Measurements from ENCODE around the gene SLC12A7.

DNA sequence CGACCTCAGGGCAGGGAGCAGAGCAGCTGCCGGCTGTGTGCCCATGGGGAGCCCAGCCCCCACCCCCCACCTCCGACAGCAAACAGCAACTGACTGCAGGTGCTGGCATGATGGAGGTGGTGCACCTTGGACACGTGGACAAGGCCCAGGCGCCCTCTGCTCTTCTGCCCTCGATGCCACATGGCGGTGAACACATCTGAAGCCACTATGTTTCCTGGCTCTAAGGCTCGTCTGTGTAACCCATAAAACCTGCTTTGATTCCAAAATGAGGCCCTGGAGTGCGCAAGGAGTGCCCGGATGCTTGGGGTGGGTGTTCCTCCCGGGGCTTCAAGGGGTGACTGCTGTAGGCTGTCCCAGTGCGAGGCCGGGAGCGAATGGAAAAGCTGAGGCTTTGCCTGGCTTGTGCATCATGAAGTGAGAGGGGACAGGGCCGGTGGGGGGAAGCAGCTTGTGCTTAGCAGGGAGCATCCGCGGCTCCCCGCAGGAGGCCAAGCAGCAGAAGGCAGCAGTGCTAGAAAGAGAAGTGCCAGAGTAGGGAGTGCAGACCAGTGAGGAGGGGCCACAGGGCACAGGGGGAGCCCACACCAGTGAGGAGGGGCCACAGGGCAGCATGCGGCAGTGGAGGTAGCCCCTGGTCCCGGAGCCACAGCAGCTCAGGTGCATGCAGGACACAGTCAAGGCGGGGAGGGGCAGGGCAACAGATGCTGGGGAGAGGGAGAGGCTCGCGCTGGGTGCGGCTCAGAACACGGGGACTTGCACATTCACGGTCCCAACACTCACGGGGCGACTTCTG, 73.2 kb downstream of the SLC12A7 start:
- TF ChIP-seq, protein P1, sequence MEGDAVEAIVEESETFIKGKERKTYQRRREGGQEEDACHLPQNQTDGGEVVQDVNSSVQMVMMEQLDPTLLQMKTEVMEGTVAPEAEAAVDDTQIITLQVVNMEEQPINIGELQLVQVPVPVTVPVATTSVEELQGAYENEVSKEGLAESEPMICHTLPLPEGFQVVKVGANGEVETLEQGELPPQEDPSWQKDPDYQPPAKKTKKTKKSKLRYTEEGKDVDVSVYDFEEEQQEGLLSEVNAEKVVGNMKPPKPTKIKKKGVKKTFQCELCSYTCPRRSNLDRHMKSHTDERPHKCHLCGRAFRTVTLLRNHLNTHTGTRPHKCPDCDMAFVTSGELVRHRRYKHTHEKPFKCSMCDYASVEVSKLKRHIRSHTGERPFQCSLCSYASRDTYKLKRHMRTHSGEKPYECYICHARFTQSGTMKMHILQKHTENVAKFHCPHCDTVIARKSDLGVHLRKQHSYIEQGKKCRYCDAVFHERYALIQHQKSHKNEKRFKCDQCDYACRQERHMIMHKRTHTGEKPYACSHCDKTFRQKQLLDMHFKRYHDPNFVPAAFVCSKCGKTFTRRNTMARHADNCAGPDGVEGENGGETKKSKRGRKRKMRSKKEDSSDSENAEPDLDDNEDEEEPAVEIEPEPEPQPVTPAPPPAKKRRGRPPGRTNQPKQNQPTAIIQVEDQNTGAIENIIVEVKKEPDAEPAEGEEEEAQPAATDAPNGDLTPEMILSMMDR (IDR thresholded peaks at IDR 0.05): no peak
- no peak for TF ChIP-seq POLR2A (IDR thresholded peaks at IDR 0.05)
